ENCODE measurements around the gene LCE1F.

DNA sequence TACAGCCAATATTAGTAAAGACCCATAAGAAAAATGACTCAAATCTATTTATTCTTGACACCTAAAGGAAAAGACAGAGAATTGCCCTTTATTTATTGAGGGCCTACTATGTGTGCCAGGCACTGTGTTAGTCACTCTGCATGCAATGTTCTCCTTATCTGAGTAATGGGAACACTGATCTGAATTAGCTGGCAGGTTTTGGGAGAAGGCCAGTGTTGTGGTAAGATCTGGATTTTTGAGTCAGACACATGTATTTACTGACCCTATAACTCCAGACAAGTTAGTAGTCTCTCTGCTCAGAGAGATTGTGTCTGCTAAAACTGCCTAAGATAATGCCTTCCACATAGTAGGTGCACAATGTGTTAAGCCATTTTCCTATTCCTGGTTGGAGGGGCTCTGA, 49.7 kb upstream of the LCE1F start:
- TF ChIP-seq, protein P1, sequence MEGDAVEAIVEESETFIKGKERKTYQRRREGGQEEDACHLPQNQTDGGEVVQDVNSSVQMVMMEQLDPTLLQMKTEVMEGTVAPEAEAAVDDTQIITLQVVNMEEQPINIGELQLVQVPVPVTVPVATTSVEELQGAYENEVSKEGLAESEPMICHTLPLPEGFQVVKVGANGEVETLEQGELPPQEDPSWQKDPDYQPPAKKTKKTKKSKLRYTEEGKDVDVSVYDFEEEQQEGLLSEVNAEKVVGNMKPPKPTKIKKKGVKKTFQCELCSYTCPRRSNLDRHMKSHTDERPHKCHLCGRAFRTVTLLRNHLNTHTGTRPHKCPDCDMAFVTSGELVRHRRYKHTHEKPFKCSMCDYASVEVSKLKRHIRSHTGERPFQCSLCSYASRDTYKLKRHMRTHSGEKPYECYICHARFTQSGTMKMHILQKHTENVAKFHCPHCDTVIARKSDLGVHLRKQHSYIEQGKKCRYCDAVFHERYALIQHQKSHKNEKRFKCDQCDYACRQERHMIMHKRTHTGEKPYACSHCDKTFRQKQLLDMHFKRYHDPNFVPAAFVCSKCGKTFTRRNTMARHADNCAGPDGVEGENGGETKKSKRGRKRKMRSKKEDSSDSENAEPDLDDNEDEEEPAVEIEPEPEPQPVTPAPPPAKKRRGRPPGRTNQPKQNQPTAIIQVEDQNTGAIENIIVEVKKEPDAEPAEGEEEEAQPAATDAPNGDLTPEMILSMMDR (IDR thresholded peaks at IDR 0.05) = no peak
- no peak for TF ChIP-seq POLR2AphosphoS5 (IDR thresholded peaks at IDR 0.05; ENCODE audit: insufficient read depth in 1 of 2, low read depth in 1 of 2)
- TF ChIP-seq POLR2A (IDR thresholded peaks at IDR 0.05) = no peak
